Panc1 (cell line): ENCODE measurements around the gene TTC28. TPM values are rescaled to one million over a fixed set of nuclear protein-coding genes. Genes with fewer than 3 reads are reported as not detected.

ENCODE experiments used
- ATAC-seq: fragments of 200-7000 bp; cut with Tn5 transposase; 2 replicates; pipeline ENCODE4 v1.9.1; 2020; ENCODE audit warnings: mild to moderate bottlenecking, moderate library complexity
- BruUV-seq: library from RNA; stranded (reverse); fragments of 400-500 nt; replicated peaks from 2 replicates; lab custom pipeline; 2021; lab: Mats Ljungman, UMichigan
- CTCF ChIA-PET: fragments of 300-600 bp; sonication (Branson Sonifier 250); formaldehyde crosslinking; loops from one replicate; lab custom pipeline; 2022; ENCODE audit warnings: antibody characterized with exemption; lab: Charles Lee
- POLR2A ChIA-PET: fragments of 300-600 bp; sonication (Branson Sonifier 250); formaldehyde crosslinking; loops from one replicate; lab custom pipeline; 2022; ENCODE audit warnings: antibody characterized with exemption; lab: Charles Lee
- DNase-seq: peaks from one replicate; pipeline ENCODE4 v3.0.0-alpha.2; 2010; ENCODE audit warnings: low read depth, low spot score
- H3K27ac ChIP-seq: 2 replicates; pipeline ENCODE4 v1.5.1; 2011; ENCODE audit warnings: mild to moderate bottlenecking, low read length, inconsistent platforms
- H3K27me3 ChIP-seq: fragments of 200-500 bp; sonication (Bioruptor generic); 2 replicates; pipeline ENCODE4 v1.6.0; 2014; ENCODE audit warnings: low read length, inconsistent platforms; ENCODE audit not compliant: control insufficient read depth, insufficient read depth
- H3K36me3 ChIP-seq: fragments of 200-500 bp; sonication (Bioruptor generic); 2 replicates; pipeline ENCODE4 v1.5.1; 2014; ENCODE audit warnings: inconsistent platforms, mild to moderate bottlenecking, low read length, moderate library complexity; ENCODE audit not compliant: control insufficient read depth, insufficient read depth
- H3K4me1 ChIP-seq: 2 replicates; pipeline ENCODE4 v1.5.1; 2011; ENCODE audit warnings: inconsistent platforms, mild to moderate bottlenecking, low read length, moderate library complexity; ENCODE audit not compliant: control insufficient read depth, insufficient read depth
- H3K4me3 ChIP-seq, 2 experiments: 2 replicates each; pipeline ENCODE4 v1.5.1; 2011 to 2012; ENCODE audit warnings: low read depth in 2 of 2, low read length in 2 of 2, mild to moderate bottlenecking in 2 of 2, inconsistent platforms in 1 of 2, moderate library complexity in 1 of 2
- H3K9me3 ChIP-seq: fragments of 200-500 bp; sonication (Bioruptor generic); 2 replicates; pipeline ENCODE4 v1.5.1; 2014; ENCODE audit warnings: low read depth, mild to moderate bottlenecking, inconsistent platforms, low read length, moderate library complexity; ENCODE audit not compliant: control insufficient read depth, insufficient read depth
- CTCF ChIP-seq: fragments of 450-650 bp; IDR thresholded peaks from 2 replicates; pipeline ENCODE4 v1.5.1; 2017; ENCODE audit warnings: mild to moderate bottlenecking
- POLR2AphosphoS5 ChIP-seq: IDR thresholded peaks from 2 replicates; pipeline ENCODE4 v1.6.1; 2012; ENCODE audit warnings: mild to moderate bottlenecking, low read depth, low read length, moderate library complexity
- REST ChIP-seq, 2 experiments: IDR thresholded peaks; 2 replicates each; pipeline ENCODE4 v1.6.1; 2011 to 2012; ENCODE audit warnings: low read depth in 2 of 2, control low read depth in 1 of 2, low read length in 1 of 2, mild to moderate bottlenecking in 1 of 2, moderate library complexity in 1 of 2; ENCODE audit not compliant: insufficient read depth in 1 of 2
- SIN3A ChIP-seq: IDR thresholded peaks from 2 replicates; pipeline ENCODE4 v1.6.1; 2012; ENCODE audit warnings: low read depth, mild to moderate bottlenecking, low read length, moderate library complexity, borderline replicate concordance; ENCODE audit not compliant: insufficient read depth
- TCF7L2 ChIP-seq: IDR thresholded peaks from 2 replicates; pipeline ENCODE4 v1.6.1; 2011; ENCODE audit warnings: mild to moderate bottlenecking, low read depth, low read length, inconsistent platforms
- in situ Hi-C: cut with HindIII; loops from 2 replicates; pipeline ENCODE4 v1.10.0; 2016; ENCODE audit warnings: low sequenced_read_pairs, low pct_unique_long_range_greater_than_20kb
- intact Hi-C: fragments of 100-400 bp; cut with micrococcal nuclease; formaldehyde crosslinking; loops from one replicate; pipeline ENCODE4 v1.10.0; 2022; ENCODE audit not compliant: unreplicated experiment
- total RNA-seq: library from RNA; stranded (reverse); gene quantifications from one replicate; pipeline ENCODE4 v1.2.1, GENCODE V29; 2021; ENCODE audit not compliant: unreplicated experiment

TTC28 gene
- total RNA-seq, 1 experiment from 2014 or later: 24.8 TPM

- no peak overlapping the region for H3K27ac ChIP-seq
Measured at GRCh38 chr22:28029956-28030355, 649.7 kb downstream of the TTC28 start.

DNA sequence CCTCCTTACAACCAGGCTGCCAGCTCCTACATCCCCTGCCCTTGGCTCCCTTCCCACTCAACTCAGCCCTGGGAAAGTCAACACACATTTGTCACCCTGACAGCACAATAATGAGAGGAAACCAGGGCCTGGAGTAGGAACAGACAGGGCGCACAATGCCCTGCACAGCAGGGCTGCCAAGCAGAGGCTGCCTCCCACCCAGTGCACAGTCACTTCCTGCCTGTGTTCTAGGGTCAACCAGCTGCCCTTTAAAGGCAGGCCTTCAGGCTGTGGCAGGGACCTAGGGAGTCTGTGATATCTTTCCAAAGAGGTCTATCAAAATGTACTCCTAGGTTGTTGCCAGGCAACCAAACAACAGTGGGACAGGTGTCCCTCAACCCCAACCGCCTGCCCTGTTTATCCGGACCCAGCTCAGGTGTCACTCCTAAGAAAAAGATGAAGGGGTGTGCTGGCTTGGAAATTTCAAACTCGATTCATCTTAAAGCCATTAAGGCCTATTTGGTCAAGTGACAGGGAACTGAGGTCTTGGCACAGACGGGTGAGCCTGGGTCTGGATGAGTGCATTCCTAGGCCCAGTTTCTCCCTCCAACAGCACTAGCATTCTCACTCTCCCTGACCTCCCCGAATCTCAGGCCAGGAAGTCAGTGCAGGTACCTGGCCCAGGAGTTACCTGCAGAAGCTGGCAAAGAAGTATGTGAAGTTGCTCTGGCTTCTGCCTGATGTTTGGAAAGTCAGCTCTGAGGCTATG lies 650.3 kb downstream of the TTC28 start:
- in situ Hi-C loops: no loop called here
- intact Hi-C loops: no loop called here
- no peaks in the 10 kb centered on the region for H3K4me1 ChIP-seq

More at GRCh38 chr22:28029956-28030355, 649.7 kb downstream of the TTC28 start:
- intact Hi-C loops: no loop called here
- DNase-seq (no peak), ATAC-seq (no peak)
- Histone ChIP-seq H3K27me3 (no peaks in the 10 kb centered on the region), H3K36me3 (no peaks in the 10 kb centered on the region), H3K4me3 (no peak overlapping the region), H3K9me3 (no peaks in the 10 kb centered on the region), H3K4me1 (no peaks in the 10 kb centered on the region)
- POLR2A ChIA-PET: no interaction called here
- in situ Hi-C loops: no loop called here
- BruUV-seq: no TSS peak
- CTCF ChIA-PET: no interaction called here
- TF ChIP-seq CTCF (no peak), SIN3A (no peak), TCF7L2 (no peak), POLR2AphosphoS5 (no peak), REST (IDR thresholded peaks at IDR 0.05; ENCODE audit: insufficient read depth in 1 of 2, low read depth in 2 of 2, low read length in 1 of 2) (no peak)

More for the DNA sequence above, 650.3 kb downstream of the TTC28 start:
- ATAC-seq (peak; percentile 73), DNase-seq (no peak)
- Histone ChIP-seq H3K4me3 (no peak overlapping the region), H3K9me3 (no peaks in the 10 kb centered on the region), H3K27ac (no peak overlapping the region), H3K36me3 (no peaks in the 10 kb centered on the region), H3K27me3 (no peaks in the 10 kb centered on the region)
- no TSS peak for BruUV-seq
- CTCF ChIA-PET: no interaction called here
- TF ChIP-seq SIN3A (no peak), REST (IDR thresholded peaks at IDR 0.05; ENCODE audit: insufficient read depth in 1 of 2, low read depth in 2 of 2, low read length in 1 of 2) (no peak), TCF7L2 (peak; percentile 55; the same call in 1 of the 2 replicates)
- POLR2A ChIA-PET: no interaction called here
